CD4-positive, alpha-beta T cell treated with Interleukin-17A for 4 hours (primary cell): ENCODE measurements around the gene OR8G1.
"Not testable (repeated sequence)": the region's sequence is repeated elsewhere in the genome, so short reads cannot be mapped to it uniquely, and the experiment has no call there.

Source experiments
- DNase-seq: peaks from one replicate; pipeline ENCODE4 v3.0.0-alpha.2; 2020; ENCODE audit warnings: mixed read lengths

OR8G1 gene

GRCh38 chr11:124249869-124250268 lies 9.0 kb downstream of the OR8G1 start:
- DNase-seq = not testable (repeated sequence)

DNA sequence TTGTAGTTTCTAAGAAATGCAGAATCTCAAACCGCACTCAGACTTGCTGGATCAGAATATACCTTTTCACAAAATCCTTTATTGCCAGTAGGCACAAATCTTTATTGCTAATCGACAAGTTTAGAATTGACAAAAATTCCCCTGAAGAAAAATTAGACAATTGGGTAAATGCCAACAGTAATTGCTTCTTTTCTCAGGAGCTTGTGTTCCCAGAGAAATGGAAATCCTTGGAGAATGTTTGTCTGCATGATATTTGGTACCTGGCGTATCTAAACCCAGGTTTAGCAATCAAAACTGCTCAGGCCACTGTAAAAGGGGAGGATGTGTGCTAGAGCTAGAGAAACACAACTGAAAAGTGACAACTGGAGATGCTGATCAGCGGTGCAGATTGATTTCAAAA lies 15.2 kb downstream of the OR8G1 start, which contains the start of gene OR8G5:
Gene OR8G5, plus strand, starts transcription at position 301 of the 400 bp plus-strand sequence. CDS start 8,556 bp downstream, outside the sequence.
- DNase-seq = no peak

DNA sequence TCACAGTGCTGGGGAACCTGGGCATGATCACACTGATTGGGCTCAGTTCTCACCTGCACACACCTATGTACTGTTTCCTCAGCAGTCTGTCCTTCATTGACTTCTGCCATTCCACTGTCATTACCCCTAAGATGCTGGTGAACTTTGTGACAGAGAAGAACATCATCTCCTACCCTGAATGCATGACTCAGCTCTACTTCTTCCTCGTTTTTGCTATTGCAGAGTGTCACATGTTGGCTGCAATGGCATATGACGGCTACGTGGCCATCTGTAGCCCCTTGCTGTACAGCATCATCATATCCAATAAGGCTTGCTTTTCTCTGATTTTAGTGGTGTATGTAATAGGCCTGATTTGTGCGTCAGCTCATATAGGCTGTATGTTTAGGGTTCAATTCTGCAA lies 24.1 kb downstream of the OR8G1 start:
- DNase-seq = not testable (repeated sequence)

- not testable (repeated sequence) for DNase-seq
These were observed 30.0 kb downstream of the OR8G1 start for GRCh38 chr11:124270886-124271285.

DNA sequence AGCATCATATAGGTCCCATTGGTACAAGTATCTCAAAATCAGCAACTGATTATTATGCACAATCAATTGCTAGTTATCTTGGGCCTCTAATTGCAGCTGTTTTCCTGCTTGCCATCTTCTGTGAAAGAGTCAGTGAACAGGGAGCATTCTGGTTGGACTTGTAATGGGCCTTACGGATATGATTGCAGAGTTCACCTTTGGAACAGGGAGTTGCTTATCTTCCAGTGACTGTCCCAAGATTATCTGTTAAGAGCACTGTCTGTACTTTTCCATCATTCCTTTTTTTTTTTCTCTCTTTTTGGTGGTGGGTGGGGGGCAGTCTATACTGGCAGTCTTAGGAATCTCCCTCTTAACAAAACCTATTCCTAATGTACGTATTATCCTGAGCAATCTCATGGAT lies 33.1 kb downstream of the OR8G1 start:
- no peak for DNase-seq

DNA sequence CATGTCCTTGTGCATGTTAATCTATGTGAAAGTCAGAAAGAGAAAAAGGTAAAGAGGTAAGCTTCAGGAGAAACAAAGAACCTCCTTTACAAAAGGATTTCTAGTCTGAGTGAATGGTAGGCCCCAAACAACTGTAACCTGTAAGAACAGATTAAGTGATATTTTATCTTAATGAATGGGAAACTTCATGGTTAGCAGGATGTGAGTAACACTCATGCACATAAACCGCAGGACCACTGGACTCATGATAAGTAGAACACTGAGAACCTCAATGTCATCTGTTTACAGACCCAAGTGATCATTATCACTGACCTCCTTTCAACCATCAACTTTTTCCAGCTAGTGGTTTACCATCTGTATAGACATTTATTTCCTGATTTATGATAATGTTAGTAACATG lies 35.2 kb downstream of the OR8G1 start:
- no peak for DNase-seq

DNA sequence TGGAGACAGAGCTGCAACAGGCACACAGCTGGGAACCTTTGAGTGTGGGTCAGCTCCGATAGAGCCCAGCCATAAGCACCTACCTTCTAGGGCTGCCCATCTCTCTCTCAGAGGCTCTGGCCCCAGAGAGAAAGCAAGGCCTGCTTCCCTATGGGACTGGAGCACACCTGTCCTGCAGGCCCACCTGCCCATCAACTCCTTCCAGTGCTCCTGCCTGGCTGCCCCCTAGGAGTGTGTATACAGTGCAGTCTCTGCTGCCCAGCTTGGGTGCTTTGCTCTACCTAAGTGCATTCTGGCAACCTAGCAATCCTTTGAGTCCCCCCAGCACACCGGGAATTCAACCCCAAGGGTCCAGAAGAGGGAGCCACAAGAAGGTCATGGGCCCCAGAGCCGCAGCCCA lies 36.3 kb downstream of the OR8G1 start:
- no peak for DNase-seq

GRCh38 chr11:124277804-124278203 lies 36.9 kb downstream of the OR8G1 start:
- DNase-seq = no peak

DNA sequence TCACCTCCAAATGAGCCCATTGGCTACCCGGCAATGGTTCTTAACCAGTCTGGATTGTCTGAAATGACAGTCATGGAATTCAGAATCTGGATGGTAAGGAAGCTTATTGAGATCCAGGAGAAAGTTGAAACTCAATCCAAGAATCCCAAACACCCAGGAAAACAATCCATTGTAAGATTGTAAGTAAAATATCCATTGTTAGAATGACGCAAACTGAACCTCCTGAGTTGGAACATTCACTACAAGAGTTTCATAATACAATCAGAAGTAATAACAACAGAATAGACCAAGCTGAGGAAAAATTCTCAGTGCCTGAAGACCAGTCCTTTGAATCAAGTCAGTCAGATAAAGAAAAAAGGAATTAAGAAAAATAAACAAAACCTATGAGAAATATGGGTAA lies 37.4 kb downstream of the OR8G1 start:
- DNase-seq = no peak

GRCh38 chr11:124285610-124286344 lies 44.9 kb downstream of the OR8G1 start:
- no peak for DNase-seq

- no peak for DNase-seq
These were observed 53.8 kb downstream of the OR8G1 start for GRCh38 chr11:124294687-124295086.

DNA sequence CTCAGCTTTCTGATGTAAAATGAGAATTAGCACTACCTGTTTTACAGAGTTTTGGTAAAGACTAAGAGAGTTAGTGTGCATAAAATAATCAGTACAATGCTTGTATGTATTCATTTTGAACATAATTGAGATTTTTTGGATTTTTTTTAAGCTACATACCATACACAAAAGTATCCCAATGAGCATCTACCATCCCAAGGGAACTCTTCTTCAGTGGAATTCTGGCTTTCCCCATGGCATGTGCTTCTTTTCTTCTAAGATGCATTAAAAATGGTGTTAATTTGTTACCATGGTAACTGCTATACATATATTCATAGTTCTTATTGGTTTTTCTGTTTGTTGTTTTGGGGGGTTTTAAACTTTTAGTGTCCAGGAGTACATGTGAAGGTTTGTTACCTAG lies 55.1 kb downstream of the OR8G1 start:
- DNase-seq = no peak

GRCh38 chr11:124297921-124298320 lies 57.0 kb downstream of the OR8G1 start:
- no peak for DNase-seq

DNA sequence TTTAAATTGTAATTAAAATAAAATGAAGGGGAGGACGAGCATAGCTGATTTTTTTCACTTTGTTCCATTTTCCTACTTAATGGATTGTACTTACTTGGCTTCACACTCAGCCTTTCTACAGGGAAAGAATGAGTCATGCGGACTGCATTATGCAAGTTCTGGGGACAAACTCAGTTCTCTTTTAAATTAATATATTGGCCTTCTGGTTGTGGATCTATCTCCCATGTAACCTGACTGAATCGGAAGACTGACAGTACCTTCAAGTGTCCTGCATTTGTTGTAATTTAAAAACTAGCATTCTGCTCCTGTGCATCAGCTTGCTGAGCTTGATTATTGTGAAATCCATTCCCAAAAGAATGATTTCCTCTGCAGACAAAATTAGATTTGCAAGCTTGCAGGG lies 60.7 kb downstream of the OR8G1 start:
- no peak for DNase-seq

DNA sequence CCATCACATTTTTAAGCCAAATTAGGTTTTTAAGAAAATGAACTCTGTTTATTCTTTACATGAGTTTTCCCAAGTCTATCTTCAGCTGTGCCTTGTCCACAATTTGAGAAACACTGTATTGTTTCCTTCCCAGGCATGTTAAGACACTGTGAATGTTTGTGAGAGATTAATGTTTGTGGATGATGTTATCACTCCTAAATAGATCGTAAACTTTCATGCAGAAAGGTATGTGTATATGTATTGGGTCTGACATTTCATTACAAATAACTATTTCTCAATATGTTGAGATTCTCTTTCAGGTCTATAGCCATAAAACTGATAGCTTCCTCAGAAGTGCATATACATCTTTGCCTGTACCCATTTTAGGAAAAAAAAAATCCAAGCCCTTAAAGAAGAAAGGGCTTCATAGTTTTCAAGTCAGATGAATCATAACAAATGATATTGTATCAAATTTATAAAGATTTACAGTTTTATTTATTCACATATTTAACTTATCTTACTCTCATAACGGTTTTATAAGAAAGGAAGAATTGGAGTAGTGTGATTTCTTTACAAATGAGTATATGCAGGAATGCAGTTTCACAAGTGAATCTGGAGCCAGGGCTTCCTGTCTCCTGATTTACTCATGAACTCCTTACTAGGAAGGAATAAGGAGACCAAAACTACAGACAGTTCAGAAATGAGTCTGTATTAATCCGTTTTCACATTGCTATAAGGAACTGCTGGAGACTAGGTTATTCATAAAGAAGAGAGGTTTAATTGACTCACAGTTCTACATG lies 61.6 kb downstream of the OR8G1 start:
- DNase-seq = no peak
